Measurements from ENCODE around the gene CCL22.

Gene CCL22

DNA sequence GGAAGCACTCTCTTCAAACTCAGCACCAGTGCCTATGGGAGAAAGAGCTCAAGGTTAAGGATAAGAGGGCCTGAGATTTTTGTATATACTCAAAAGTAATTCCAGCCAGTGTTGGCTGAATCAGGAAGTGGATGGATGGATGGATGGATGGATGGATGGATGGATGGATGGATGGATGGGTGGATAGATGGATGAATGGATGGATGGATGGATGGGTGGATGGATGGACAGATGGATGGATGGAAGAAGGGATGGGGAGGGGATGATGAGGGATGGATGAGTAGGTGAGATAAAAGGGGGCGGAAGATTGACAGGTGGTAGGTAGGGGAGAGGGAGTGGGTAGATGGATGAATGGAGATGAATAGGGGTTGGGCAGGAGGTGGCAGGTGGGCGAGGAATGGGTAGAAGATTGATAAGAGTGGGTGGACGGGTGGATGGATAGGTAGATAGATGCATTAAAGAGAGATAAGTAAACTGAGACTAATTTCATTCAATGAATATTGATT is 17.8 kb downstream of the CCL22 start:
- no peak for DNase-seq (ENCODE audit: low read depth in 2 of 2)

DNA sequence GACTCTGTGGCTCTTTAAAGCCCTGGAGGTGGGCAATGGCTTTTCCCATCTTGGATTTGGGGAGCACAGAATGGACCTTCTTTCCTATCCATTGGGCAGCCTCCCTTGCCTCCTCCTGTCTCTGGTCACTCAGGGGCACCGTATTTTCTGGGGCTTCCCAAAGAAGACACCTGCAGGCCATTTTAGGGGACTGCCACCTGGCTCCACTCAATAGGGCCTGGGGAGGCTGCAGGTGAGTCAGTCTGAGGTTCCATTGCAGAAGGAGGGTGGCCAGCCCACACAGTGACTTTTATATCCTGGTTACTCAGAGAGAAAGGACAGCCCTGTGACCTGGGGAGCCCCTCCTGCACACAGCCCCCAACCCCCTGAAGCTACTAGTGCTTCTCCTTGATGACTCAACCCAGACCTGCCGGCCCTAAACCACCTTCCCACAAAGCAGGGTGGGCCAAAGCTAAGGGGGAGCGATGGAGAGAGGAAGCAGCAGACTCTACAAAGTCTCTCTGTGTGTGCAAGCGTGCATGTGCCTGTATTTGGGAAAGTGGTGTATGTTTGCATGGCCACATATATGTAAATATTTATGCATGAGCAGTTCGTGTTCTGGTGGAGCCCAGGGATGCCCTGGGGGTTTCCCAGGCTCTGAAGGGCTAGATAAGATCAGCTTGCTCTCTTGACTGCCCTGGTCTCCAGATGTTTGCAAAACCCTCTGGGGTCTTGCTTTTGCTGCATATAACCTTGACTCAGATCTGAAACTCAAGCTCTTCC is 18.7 kb downstream of the CCL22 start:
- DNase-seq (ENCODE audit: low read depth in 2 of 2): no peak

DNA sequence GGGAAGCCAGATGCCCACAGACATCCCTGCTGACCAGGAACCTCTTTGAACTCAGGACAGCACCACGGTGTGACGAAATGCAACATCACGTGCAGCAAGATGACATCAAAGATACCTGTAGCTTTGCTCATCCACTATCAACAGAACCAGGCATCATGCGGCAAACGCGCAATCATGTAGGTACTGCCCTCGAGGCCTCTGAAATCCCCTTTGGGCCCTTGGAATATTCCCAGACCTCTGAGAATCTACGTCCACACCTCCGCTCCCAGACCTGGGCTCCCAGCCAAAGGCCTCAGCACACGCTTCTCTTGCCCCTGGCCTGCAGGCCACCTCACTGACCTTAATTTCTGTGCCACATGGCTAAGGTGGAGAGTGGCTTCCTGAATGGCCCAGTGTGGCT is 21.0 kb downstream of the CCL22 start:
- DNase-seq (ENCODE audit: low read depth in 2 of 2): no peak

DNA sequence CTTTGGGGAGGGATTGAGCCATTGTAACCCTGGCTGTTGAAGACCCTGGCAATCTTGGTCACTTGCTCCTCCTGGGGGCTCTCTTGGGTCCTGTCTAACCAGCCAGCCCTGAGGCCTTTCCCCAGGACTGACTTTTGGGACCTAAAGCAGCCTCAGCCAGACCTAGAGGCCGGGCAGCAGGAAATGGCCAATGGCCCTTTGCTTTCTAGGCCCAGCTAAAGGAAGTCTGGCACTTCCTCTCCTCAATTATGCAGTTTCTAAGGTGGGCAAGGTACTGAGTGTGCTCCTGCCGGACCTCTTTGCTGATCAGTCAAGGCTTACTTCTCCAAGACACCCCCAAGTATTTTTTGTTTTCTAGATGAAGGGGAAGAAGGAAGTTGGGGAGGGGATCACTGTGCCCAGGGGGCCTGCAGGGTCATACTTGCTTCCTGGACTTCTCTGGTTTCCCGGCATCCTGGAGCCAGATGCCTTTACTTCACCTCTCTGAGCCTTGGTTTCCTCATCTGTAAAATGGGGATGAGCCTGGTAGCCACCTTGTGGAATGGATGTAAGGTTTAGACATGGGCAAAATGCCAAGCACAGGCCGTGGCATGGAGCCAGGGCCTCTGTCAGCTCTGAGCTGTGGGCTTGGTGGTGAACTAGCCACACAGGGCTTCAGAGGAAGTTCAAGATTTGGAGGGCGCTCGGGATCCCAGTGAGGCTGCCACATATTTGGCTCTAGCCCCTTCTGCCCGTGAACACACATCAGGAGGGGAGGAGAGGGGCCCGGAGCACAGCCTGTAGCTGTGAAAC is 22.3 kb downstream of the CCL22 start:
- no peak for DNase-seq (ENCODE audit: low read depth in 2 of 2)

DNA sequence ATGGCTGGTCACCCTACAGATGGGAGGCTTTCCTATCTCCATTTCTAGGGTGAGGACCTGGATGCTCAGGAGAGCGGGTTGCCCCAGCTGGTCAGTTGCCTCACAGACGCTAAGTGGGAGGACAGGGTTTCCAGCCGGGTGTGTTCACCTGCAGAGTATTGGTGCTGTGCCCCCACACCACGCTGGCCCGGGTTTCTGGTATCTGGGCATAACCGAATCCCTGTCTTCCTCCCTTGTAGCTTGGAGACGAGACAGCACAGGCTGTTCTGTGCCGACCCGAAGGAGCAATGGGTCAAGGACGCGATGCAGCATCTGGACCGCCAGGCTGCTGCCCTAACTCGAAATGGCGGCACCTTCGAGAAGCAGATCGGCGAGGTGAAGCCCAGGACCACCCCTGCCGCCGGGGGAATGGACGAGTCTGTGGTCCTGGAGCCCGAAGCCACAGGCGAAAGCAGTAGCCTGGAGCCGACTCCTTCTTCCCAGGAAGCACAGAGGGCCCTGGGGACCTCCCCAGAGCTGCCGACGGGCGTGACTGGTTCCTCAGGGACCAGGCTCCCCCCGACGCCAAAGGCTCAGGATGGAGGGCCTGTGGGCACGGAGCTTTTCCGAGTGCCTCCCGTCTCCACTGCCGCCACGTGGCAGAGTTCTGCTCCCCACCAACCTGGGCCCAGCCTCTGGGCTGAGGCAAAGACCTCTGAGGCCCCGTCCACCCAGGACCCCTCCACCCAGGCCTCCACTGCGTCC is 23.4 kb downstream of the CCL22 start:
- DNase-seq (ENCODE audit: low read depth in 2 of 2): no peak

DNA sequence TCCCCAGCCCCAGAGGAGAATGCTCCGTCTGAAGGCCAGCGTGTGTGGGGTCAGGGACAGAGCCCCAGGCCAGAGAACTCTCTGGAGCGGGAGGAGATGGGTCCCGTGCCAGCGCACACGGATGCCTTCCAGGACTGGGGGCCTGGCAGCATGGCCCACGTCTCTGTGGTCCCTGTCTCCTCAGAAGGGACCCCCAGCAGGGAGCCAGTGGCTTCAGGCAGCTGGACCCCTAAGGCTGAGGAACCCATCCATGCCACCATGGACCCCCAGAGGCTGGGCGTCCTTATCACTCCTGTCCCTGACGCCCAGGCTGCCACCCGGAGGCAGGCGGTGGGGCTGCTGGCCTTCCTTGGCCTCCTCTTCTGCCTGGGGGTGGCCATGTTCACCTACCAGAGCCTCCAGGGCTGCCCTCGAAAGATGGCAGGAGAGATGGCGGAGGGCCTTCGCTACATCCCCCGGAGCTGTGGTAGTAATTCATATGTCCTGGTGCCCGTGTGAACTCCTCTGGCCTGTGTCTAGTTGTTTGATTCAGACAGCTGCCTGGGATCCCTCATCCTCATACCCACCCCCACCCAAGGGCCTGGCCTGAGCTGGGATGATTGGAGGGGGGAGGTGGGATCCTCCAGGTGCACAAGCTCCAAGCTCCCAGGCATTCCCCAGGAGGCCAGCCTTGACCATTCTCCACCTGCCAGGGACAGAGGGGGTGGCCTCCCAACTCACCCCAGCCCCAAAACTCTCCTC is 24.1 kb downstream of the CCL22 start:
- DNase-seq (ENCODE audit: low read depth in 2 of 2): no peak

DNA sequence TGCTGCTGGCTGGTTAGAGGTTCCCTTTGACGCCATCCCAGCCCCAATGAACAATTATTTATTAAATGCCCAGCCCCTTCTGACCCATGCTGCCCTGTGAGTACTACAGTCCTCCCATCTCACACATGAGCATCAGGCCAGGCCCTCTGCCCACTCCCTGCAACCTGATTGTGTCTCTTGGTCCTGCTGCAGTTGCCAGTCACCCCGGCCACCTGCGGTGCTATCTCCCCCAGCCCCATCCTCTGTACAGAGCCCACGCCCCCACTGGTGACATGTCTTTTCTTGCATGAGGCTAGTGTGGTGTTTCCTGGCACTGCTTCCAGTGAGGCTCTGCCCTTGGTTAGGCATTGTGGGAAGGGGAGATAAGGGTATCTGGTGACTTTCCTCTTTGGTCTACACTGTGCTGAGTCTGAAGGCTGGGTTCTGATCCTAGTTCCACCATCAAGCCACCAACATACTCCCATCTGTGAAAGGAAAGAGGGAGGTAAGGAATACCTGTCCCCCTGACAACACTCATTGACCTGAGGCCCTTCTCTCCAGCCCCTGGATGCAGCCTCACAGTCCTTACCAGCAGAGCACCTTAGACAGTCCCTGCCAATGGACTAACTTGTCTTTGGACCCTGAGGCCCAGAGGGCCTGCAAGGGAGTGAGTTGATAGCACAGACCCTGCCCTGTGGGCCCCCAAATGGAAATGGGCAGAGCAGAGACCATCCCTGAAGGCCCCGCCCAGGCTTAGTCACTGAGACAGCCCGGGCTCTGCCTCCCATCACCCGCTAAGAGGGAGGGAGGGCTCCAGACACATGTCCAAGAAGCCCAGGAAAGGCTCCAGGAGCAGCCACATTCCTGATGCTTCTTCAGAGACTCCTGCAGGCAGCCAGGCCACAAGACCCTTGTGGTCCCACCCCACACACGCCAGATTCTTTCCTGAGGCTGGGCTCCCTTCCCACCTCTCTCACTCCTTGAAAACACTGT is 25.0 kb downstream of the CCL22 start:
- DNase-seq (ENCODE audit: low read depth in 2 of 2): no peak

DNA sequence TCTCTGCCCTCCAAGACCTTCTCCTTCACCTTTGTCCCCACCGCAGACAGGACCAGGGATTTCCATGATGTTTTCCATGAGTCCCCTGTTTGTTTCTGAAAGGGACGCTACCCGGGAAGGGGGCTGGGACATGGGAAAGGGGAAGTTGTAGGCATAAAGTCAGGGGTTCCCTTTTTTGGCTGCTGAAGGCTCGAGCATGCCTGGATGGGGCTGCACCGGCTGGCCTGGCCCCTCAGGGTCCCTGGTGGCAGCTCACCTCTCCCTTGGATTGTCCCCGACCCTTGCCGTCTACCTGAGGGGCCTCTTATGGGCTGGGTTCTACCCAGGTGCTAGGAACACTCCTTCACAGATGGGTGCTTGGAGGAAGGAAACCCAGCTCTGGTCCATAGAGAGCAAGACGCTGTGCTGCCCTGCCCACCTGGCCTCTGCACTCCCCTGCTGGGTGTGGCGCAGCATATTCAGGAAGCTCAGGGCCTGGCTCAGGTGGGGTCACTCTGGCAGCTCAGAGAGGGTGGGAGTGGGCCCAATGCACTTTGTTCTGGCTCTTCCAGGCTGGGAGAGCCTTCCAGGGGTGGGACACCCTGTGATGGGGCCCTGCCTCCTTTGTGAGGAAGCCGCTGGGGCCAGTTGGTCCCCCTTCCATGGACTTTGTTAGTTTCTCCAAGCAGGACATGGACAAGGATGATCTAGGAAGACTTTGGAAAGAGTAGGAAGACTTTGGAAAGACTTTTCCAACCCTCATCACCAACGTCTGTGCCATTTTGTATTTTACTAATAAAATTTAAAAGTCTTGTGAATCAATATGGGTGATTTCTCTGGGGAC is 25.9 kb downstream of the CCL22 start:
- no peak for DNase-seq (ENCODE audit: low read depth in 2 of 2)

DNA sequence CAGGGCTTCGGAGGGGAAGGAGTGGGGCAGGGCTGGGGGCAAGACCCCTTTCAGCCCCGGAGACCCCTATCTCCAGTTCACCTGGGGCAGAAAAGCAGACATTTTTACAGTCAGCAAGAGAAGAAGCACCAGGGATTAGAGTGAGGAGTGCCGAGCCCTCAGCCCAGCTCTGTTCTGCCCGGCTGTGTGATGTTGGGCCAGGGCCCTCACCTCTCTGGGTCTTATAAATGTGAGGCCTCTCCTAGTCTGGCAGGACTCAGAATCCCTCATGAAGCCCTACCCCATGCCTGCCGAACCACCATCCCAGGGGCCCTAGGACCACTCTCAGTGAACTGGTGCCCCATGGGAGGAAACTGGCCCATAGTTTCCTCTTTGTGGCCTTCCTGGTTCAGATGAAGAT is 26.5 kb downstream of the CCL22 start:
- no peak for DNase-seq (ENCODE audit: low read depth in 2 of 2)

DNA sequence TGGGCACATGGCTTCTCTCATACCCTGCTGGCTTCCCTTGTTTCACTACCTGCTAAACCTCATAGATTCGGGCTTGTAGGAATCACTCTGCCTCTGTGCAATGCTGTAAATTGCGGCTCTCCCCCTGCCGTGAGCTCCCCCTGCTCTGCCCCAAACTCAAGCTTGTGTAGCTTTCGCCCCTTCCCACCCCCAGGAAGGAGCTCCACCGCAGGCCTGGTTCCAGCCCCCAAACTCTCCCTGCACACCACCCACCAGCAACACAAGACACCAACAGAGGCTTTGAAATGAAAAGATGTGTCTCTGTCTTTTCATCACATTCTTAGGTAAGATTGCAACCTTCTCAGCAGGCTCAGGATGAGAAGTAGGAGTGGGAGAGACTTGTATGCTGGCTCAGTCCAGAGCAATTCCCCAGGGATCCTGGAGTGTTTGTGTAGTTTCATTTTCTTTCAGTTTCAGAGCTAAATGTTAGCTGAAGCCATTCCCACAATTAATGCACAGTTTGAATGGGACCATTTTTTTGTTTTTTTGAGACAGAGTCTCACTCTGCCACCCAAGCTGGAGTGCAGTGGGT is 27.9 kb downstream of the CCL22 start:
- no peak for DNase-seq (ENCODE audit: low read depth in 2 of 2)

DNA sequence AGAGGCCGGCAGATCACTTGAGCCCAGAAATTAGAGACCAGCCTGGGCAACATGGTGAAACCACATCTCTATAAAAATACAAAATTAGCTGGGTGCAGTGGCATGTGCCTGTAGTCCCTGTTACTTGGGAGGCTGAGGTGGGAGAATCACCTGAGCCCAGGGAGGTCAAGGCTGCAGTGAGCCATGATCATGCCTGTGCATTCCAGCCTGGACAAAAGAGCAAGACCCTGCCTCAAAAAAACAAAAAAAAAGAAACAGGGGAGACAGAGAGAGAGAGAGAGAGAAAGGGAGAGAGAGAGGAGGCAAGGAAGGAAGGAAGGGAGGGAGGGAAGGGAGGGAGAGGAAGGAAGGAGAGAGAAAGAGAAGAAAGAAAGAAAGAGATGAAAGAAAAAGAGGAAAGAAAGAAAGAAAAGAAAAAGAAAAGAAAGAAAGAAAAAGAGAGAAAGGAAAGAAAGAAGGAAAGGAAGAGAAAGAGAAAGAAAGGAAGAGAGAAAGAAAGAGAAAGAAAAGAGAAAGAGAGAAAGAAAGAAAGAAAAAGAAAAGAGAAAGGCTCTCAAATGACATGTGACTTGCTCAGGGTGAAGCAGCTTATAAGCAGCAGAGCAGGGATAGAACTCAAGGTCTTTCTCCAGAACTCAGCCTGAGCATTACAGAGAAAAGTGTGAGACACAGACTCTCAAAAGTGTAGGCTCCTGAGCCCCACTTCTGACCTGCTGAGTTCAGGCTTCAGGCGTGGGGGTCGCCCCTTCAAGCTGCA is 29.2 kb downstream of the CCL22 start:
- no peak for DNase-seq (ENCODE audit: low read depth in 2 of 2)

DNA sequence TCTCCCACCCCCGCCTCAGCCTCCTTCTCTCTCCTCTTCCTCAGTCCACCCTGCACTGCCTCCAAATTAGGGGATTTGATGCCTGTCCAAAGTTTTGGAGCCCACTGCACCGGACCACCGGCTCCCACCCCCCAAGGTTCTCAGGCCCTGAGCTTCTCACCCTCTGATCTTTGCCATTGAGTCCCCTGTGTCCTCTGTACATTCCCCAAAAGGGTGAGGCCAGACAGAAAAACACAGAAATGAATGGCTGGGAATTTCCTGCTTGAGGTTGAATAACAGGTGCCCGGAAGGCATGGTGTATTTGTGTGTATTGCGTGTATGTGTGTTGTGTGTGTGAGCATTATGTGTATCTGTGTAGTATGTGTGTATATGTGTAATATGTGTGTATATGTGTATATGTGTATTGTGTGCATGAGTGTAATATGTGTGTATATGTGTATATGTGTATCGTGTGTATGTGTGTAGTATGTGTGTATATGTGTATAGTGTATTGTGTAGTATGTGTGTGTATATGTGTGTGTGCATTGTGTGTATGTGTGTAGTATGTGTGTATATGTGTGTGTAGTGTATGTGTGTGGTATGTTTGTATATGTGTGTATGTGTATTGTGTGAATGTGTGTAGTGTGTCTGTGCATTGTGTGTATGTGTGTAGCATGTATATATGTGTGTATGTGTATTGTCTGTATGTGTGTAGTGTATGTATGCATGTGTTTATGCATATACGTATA is 29.9 kb downstream of the CCL22 start:
- no peak for DNase-seq (ENCODE audit: low read depth in 2 of 2)

DNA sequence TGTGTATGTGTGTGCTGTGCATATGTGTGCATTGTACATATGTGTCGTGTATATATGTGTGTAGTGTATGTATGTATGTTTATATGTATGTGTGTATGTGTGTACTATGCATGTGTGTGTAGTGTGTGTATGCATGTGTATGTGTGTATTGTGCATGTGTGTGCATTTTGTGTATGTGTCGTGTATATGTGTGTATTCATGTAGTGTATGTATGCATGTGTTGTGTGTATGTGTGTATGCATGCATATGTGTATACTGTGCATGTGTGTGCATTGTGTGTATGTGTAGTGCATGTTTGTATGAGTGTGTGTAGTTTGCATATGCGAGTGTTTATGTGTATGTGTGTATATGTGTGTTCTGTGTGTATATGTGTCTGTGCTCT is 30.5 kb downstream of the CCL22 start:
- DNase-seq (ENCODE audit: low read depth in 2 of 2): no peak

DNA sequence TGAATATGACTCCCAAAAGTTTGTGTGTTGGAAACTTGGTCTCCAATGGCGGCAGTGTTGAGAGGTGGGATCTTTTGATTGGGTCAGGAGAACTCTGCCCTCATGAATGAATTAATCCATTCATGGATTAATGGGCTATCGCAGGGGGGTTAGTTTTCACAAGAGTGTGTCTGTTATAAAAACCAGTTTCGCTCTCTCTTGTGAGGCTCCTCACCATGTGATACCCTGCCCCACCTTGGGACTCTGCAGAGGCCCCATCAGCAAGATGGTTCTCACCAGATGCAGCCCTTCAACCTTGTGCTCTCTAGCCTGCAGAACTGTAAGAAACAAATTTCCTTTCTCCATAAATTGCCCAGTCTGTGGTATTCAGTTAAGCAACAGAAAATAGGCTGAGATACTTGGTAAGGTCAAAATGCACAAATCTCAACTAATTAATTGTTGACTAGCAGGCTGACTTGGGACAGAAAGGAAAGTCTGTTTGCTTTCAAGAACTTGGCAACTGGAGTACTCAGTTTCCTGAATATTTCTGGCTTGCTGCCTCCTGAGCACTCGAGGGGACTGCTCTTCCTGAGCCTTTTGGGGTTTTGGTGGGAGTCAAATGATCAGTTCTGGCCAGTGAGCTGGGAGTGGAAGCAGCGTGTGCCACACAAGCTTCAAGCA is 32.2 kb downstream of the CCL22 start:
- DNase-seq (ENCODE audit: low read depth in 2 of 2): no peak

DNA sequence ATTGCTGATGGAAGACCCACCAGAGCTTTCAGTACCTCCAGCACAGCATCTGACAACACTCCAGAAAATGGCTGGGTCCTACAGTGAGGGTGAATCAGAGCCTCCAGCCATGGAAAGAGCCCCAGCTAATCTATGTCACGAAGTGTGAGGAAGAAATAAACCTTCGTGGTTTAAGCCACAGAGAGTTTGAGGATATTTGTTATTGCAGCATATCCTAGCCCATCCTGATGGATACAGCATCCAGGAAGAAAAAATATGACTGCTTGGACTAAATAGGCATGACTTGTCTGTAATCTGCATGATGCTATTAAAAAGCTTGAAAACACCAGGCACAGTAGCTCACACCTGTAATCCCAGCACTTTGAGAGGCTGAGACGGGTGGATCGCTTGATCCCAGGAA is 32.7 kb downstream of the CCL22 start:
- no peak for DNase-seq (ENCODE audit: low read depth in 2 of 2)

DNA sequence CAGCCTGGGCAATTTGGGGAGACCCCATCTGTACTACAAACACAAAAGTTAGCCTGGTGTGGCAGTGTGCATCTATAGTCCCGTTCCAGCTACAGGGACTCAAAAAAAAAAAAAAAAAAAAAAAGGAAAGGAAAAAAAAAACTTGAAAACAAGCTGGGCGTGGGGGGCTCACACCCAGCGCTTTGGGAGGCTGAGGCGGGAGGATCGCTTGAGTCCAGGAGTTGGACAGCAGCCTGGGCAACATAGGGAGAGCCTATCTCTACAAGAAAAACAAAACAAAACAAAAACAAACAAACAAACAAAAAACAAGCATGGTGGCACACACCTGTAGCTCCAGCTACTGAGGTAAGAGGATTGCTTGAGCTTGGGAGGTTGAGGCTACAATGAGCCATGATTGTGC is 33.1 kb downstream of the CCL22 start:
- DNase-seq (ENCODE audit: low read depth in 2 of 2): no peak

DNA sequence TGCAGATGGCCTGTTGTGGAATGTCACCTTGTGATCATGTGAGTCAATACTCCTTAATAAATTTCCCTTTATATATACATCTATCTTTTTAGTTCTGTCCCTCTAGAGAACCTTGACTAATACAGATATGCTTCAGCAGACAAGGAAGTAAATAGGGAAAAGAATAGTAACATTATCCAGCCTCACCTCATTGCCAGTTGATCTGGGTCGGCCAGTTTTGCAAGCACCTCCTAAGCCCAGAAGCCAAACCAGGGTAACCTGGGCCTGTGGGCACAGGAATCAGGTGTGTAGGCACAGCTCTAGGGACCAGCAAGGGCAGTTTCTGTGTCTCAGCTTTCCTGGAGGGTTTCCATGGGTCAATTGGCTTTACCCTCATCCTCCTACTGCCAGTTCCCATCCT is 34.1 kb downstream of the CCL22 start:
- no peak for DNase-seq (ENCODE audit: low read depth in 2 of 2)

Measured in stimulated activated CD8-positive, alpha-beta memory T cell treated with anti-CD3 and anti-CD28 coated beads, Interleukin-7, amount 100 ng/mL, for 1 hour (primary cell).